Testis (tissue), 2 donors: ENCODE results near the gene PLCL1.

Source experiments
- POLR2A ChIP-seq: fragments of 450-650 bp; IDR thresholded peaks from one replicate; pipeline ENCODE4 v1.6.1; 2017; ENCODE audit warnings: antibody characterized with exemption, mild to moderate bottlenecking, moderate library complexity
- TF ChIP-seq, protein P1 (sequence below), 3 experiments: fragments of 450-650 bp in 2 of 3; fragments of 200-600 bp in 1 of 3; sonication (generic) in 1 of 3; IDR thresholded peaks; one replicate each; pipeline ENCODE4 v1.5.1; 2016 to 2019; ENCODE audit warnings: antibody characterized with exemption in 3 of 3, mild to moderate bottlenecking in 2 of 3, moderate library complexity in 1 of 3

GRCh38 chr2:197822333-197822732, 17.9 kb downstream of the PLCL1 start:
- TF ChIP-seq, protein P1, sequence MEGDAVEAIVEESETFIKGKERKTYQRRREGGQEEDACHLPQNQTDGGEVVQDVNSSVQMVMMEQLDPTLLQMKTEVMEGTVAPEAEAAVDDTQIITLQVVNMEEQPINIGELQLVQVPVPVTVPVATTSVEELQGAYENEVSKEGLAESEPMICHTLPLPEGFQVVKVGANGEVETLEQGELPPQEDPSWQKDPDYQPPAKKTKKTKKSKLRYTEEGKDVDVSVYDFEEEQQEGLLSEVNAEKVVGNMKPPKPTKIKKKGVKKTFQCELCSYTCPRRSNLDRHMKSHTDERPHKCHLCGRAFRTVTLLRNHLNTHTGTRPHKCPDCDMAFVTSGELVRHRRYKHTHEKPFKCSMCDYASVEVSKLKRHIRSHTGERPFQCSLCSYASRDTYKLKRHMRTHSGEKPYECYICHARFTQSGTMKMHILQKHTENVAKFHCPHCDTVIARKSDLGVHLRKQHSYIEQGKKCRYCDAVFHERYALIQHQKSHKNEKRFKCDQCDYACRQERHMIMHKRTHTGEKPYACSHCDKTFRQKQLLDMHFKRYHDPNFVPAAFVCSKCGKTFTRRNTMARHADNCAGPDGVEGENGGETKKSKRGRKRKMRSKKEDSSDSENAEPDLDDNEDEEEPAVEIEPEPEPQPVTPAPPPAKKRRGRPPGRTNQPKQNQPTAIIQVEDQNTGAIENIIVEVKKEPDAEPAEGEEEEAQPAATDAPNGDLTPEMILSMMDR (IDR thresholded peaks at IDR 0.05), result no peak
- TF ChIP-seq POLR2A, result no peak
